KOPT-K1 (cell line): ENCODE results near the gene NGFR.
"Not testable (repeated sequence)": the region's sequence is repeated elsewhere in the genome, so short reads cannot be mapped to it uniquely, and the experiment has no call there.

Experiments
- H3K27ac ChIP-seq: fragments of 200-600 bp; sonication (generic); 2 replicates; pipeline ENCODE4 v1.5.1; 2016; ENCODE audit warnings: antibody characterized with exemption, mild to moderate bottlenecking, low read depth, low read length; ENCODE audit not compliant: poor library complexity, severe bottlenecking
- H3K36me3 ChIP-seq: fragments of 200-600 bp; sonication (generic); 2 replicates; pipeline ENCODE4 v1.5.1; 2017; ENCODE audit warnings: antibody characterized with exemption, mild to moderate bottlenecking, low read length, moderate library complexity; ENCODE audit not compliant: insufficient read depth
- H3K9me3 ChIP-seq: fragments of 200-600 bp; sonication (generic); 2 replicates; pipeline ENCODE4 v1.5.1; 2017; ENCODE audit warnings: antibody characterized with exemption, low read length, mild to moderate bottlenecking; ENCODE audit not compliant: insufficient read depth, poor library complexity, severe bottlenecking

The NGFR gene

DNA sequence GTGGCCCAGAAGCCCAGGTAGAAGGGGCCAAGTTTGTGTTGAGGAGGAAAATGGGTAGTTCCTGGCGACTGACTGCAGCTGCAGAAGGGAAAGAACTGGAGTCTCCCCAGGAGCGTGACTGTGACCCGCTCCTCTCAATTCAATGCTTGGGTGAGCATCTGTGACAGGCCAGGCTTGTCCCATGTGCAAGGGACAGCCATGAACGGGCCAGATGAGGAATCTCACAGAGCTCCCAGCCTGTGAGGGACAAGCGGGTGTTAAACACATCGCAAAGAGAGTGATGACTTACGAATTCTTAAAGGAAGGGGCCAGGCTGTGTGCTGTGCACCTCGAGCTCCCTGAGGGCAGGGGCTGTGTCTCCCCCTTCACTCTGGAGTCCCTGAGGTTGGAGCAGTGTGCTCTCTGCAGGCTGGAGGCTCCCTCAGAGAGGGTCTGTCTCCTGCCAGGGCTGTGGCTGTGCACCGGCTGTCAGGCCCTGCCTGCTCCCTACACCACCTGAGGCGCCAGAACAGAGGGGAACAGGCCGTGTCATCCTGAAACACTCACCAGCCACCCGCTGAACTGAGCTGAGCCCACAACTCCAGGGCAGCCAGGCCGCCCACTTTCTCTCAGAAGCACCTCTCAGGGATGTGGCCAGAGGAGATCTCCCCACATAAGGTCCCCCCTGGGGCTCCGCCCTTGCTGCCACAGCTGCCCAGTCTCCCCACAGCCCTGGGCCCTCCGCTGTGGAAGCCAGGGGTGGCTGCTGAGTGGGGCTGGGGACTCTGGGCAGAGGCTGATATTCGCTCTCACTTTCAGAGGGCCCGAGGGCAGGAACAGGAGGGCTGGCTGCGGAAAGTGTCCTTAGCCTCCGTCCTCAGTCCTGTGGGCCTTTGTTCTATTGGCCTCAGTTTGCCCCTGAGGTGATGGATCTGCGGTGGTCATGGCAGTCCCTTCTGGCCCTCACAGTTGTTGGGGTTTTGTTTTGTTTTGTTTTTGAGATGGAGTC lies 54.9 kb downstream of the NGFR start:
- H3K9me3 ChIP-seq = no peaks in the 10 kb centered on the region
- H3K27ac ChIP-seq = no peak overlapping the region
- no peaks in the 10 kb centered on the region for H3K36me3 ChIP-seq

DNA sequence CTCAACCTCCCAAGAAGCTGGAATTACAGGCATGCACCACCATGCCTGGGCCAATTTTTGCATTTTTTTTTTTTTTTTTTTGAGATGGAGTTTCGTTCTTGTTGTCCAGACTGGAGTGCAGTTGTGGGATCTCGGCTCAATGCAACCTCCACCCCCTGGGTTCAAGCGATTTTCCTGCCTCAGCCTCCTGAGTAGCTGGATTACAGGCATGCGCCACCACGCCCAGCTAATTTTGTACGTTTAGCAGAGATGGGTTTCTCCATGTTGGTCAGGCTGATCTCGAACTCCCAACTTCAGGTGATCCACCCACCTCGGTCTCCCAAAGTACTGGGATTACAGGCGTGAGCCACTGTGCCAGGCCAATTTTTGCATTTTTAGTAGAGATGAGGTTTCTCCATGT lies 55.7 kb downstream of the NGFR start:
- H3K9me3 ChIP-seq, H3K27ac ChIP-seq, H3K36me3 ChIP-seq: not testable (repeated sequence)

DNA sequence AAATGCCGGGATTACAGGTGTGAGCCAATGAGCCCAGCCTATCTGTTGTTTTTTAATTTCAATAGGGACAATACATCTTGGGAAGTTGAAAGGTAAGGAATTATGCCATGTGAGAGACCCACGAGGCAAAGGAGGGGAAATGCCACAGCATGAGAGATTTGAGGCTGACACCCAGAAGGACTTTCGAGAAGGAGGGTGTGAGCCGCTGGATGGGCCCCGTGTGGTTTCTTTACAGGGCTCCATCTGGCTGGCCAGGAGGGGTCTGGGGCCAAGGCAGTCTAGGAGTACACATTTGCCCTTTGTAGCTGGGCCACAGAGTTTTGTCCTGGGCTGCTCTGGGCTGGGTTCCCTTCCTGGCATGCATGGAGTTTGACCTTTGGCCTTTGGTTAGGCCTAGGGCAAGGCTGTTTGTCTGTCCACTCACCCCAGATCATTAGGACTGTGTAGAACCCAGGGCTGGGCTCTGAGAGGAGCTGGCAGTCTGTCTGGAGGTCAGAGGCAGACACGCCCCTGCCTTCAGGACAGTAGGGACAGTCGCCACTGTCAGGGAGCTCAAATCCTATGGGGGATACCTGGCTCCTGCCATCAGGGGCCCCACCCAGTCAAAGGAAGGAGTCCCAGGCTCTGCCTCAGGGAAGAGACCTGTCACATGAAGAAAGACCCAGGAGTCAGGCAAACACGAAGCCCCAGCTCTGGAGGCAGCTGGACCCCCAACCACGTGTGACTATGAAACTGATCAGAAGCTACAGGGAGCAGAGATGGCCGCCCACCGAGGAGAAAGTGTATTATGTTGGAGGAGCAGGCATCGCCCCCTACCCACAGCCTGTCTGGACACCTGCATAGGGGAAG lies 56.4 kb downstream of the NGFR start:
- Histone ChIP-seq H3K27ac (no peak overlapping the region), H3K36me3 (no peaks in the 10 kb centered on the region), H3K9me3 (no peaks in the 10 kb centered on the region)

DNA sequence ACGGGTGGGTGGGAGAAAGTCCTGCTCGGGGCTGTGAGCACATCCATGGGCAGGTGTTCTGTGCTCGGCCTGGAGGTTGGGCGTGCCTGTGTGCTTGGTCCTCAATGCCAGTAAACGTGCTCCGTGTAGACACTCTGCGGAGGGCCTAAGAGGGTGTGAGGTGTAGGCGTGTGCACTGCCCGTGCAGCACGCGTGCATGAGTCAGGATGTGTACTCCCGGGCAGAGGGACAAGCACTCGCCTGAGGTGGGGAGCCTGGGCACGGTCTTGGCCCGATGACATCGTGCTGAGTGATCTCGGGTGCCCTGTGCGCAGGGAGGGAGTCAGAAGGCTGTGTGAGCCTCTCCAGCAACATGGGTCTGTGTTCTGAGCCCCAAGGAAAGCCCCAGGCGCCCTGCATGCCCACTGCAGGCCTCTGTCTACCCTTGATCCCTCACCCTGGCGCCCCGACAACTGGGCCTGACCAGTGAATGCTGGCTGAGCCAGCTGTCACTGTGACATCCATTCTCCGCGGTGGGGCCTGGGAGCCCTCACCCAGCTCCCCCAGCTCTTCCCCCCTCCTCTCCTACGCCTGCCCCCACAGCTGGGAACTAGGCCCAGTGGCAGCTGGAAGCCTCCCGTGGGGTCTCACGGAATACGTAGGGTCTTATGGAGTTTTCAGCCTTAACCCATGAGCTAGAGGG lies 57.1 kb downstream of the NGFR start:
- no peak overlapping the region for H3K27ac ChIP-seq
- H3K36me3 ChIP-seq = no peaks in the 10 kb centered on the region
- H3K9me3 ChIP-seq = no peaks in the 10 kb centered on the region

DNA sequence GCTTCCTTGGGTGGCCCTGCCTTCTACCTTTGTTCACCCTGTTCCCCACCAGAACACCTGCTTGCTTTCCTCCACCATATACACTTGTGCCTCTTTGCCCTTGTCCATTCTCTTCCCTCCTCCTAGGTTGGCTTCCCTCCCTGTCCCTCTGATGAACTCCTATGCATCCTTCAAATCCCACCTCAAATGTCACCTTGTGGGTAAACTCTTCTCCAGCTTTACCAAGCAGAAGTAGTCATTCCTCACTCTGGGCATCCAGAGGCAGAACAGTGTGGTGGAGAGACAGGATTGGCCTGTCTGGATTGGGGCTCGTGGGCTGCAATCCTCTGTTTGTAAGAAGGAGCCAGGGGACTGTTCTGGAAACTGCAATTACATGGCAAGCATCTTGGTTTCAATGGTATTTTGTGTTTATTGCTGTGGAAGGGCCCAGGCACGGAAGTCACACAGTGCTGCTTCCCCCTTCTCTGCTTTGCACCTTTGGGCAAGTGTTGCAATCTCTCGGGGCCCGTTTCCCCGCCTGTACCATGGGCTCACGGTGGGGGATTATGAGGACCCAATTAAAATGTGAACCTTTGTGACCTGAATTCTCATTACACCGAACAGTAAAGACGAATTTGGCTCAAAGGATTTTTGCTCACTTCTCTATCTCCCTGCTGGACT lies 58.7 kb downstream of the NGFR start:
- Histone ChIP-seq H3K9me3 (no peaks in the 10 kb centered on the region), H3K36me3 (no peaks in the 10 kb centered on the region), H3K27ac (no peak overlapping the region)

DNA sequence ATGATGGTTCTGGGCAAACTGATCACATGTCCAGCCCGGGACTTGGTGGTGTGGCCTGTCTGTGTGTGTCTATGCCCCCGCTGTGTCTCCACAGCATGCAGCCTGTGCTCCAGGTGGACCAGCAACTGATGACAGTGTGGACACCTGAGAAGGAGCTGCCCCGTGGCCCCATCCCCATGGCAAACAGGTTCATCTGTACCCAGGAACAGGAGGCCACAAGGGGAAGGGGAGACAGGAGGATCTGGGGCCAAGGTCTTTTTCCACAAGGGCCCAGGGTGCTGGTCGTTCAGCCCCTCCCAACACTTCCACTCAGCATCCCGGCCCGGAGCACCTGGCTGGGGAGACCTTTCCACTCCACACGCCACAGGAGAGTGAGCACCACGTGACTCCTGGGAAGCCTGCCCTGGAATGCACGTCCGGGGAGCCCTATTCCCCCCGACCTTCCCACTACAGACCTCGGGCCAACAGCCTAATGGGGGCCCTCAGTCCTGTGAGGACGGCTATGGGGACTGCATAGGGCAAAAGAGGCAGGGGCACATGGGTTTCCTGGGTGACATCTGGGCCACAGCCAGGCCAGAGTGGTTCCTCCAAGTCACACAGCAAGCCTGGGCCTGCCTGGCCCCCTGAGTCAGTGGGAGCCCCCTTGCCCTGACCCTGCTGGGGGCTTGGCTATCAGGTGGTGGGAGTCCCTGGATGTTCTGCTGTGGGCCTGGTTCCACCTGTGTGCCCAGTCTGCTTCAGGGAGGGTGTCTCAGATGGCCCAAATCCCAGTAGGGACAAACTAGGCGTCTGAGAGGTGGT lies 59.8 kb downstream of the NGFR start:
- Histone ChIP-seq H3K27ac (no peak overlapping the region), H3K9me3 (no peaks in the 10 kb centered on the region)

DNA sequence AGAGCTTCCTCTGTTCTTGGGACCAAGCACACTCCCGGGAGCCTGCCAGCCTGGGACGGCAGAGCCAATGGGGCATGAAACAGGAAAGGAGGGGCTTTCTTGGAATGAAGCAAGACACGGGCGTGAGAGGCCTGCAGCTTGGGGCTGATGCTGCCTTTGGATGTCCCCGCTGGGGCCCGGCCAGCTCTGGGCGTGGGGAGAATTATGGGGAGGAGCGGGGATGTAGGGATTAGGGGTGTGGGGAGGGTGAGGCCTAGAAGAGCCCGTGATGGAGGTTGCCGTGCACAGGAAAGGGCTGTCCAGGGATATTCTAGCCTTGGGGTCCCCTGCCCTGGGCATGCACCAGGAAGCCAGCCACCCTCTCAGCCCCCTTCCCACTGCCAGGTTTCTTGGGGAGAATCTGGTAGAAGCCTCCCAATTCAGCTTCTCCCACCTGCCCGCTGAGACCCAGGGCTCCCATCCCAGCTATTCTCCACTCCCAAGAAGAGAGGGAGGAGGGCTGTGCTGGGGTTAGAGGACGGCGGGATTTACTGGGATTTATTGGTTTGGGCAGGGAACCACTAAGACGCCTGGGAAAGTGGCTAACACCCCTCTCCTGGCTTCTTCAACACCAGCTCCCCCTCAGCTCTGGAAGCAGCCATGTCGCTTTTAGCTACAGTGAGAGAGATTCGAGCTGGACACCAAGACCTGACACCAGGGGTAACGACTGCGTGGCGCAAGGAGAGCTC lies 60.6 kb downstream of the NGFR start:
- no peak overlapping the region for H3K27ac ChIP-seq
- no peaks in the 10 kb centered on the region for H3K36me3 ChIP-seq
- H3K9me3 ChIP-seq = no peaks in the 10 kb centered on the region

More for the DNA sequence above, 59.8 kb downstream of the NGFR start:
- no peaks in the 10 kb centered on the region for H3K36me3 ChIP-seq

DNA sequence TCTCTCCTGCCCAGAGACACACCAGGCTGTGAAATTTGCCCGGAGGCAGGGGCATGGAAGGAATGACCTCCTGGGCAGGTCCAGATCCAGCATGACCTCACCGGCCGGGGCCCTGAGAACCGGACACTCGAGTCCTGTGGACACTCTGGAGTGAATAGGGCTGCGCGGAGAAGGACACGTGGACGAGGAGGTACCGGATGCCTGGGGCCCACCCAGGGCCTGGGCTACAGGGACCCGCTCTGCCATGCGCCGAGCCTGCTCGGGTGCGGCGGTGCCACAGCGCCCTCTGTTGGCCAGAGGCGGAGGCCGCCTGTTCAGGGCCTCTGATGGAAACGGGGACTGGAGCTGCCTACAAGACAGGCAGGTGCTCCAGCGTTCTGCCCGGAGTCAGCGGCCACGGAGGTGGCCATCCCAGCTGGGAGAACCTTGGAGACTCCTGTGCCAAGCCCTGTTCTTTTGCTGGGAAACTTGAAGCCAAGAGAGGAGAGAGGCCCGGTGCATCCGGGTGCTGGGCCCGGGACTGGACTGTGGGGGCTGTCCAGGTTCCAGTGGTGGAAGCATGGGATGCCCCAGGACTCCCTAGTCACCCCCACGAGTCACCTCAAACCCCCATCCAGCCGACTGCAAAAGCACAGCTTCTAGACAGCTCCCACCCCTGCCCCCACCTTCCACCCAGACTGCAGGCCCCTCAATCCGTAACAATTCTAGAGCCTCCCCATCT lies 61.3 kb downstream of the NGFR start:
- no peaks in the 10 kb centered on the region for H3K36me3 ChIP-seq
- no peaks in the 10 kb centered on the region for H3K9me3 ChIP-seq
- no peak overlapping the region for H3K27ac ChIP-seq

DNA sequence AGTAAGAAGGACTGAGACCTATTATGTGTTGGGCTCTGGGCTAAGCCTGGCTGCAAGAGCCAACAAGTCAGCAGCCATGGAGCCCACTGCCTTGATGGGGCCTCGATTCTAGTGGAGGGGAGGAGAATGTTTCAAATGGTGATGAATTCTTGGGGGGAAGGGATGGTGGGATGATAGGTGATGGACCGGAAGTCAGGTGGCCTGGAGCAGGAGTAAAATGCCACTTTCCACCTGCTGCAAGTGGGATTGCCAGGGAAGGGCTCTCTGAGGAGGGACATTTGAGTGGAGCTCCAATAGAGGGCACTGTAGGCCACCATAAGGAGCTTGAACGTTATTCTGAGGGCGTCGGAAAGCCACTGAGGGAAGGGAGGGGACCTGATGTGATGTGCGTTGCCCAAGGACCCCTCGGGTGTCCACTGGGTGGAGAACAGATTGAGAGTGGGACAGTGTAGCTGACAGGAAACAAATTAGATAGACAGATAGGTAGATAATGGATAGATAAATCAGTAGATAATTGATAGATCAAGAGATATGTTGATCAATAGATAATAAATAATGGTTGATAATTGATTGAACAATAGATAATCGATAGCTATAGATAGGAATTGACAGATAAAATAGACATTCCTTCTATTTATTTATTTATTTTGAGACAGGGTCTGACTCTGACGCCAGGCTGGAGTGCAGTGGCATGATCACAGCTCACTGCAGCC lies 62.4 kb downstream of the NGFR start:
- no peak overlapping the region for H3K27ac ChIP-seq
- H3K9me3 ChIP-seq = no peaks in the 10 kb centered on the region
- no peaks in the 10 kb centered on the region for H3K36me3 ChIP-seq
